Tracheal epithelial cell (primary cell): ENCODE measurements around the gene DCAF11. TPM values are rescaled to one million over a fixed set of nuclear protein-coding genes. Genes with fewer than 3 reads are reported as not detected.

Experiments used
- total RNA-seq: library from RNA; depleted of rRNA; stranded (reverse); fragments of >200 nt; gene quantifications from 2 replicates; pipeline ENCODE4 v1.2.1, GENCODE V29; 2014

Gene DCAF11
- 70.1 and 80.1 TPM in 2 replicates for total RNA-seq

GRCh38 chr14:24114532-24115421 lies at the start of gene DCAF11, which contains the start of gene NRL:
DCAF11 (plus strand) TSS chr14:24114777; CDS start chr14:24115595, 818 bp downstream.
NRL (minus strand) TSS chr14:24114949; CDS start chr14:24082848, 32,101 bp downstream.

GRCh38 chr14:24071144-24071697 lies 43.4 kb upstream of the DCAF11 start, which contains the start of gene CPNE6:
CPNE6 (plus strand) TSS chr14:24071562; CDS start chr14:24072937, 1,375 bp downstream.

GRCh38 chr14:24093901-24094840 lies 20.4 kb upstream of the DCAF11 start, which contains the start of gene PCK2:
PCK2 (plus strand) TSS chr14:24094311; CDS start chr14:24094406, 95 bp downstream.

GRCh38 chr14:24130380-24130716 lies 15.8 kb downstream of the DCAF11 start, which contains the start of gene FITM1:
FITM1 (plus strand) TSS chr14:24130659; CDS start chr14:24131564, 905 bp downstream.

GRCh38 chr14:24135834-24136683 lies 21.5 kb downstream of the DCAF11 start, which contains the start of gene PSME1:
PSME1 (plus strand) TSS chr14:24136194; CDS start chr14:24136263, 69 bp downstream.

GRCh38 chr14:24141097-24141880 lies 26.7 kb downstream of the DCAF11 start, which contains the start of gene EMC9:
EMC9 (minus strand) TSS chr14:24141591; CDS start chr14:24141304, 287 bp downstream.

GRCh38 chr14:24146453-24146977 lies 31.9 kb downstream of the DCAF11 start, which contains the start of gene PSME2:
PSME2 (minus strand) TSS chr14:24146610; CDS start chr14:24146581, 29 bp downstream.

GRCh38 chr14:24146978-24147760 lies 32.6 kb downstream of the DCAF11 start, which contains the start of gene RNF31:
RNF31 (plus strand) TSS chr14:24147498; CDS start chr14:24147699, 201 bp downstream.

GRCh38 chr14:24160850-24161804 lies 46.5 kb downstream of the DCAF11 start, which contains the start of gene IRF9:
IRF9 (plus strand) TSS chr14:24161265; CDS start chr14:24162145, 880 bp downstream.

GRCh38 chr14:24171422-24172260 lies 57.1 kb downstream of the DCAF11 start, which contains the start of gene REC8:
REC8 (plus strand) TSS chr14:24172080; CDS start chr14:24172553, 473 bp downstream.

Other genes starting within 250 kb of the DCAF11 start
- gene DHRS4, start 161.0 kb upstream of the DCAF11 start, total RNA-seq: 26.0 and 29.6 TPM in 2 replicates
- gene DHRS4L2, start 125.8 kb upstream of the DCAF11 start, total RNA-seq: 11.5 and 12.0 TPM in 2 replicates
- gene CARMIL3, start 62.8 kb upstream of the DCAF11 start, total RNA-seq: under 0.01 and 0.24 TPM in 2 replicates
- not detected in 2 replicates for gene CPNE6, start 43.2 kb upstream of the DCAF11 start, total RNA-seq
- 57.1 and 93.8 TPM in 2 replicates for gene PCK2, start 20.5 kb upstream of the DCAF11 start, total RNA-seq
- gene NRL, start 172 bp downstream of the DCAF11 start, total RNA-seq: 0.96 and 1.9 TPM in 2 replicates
- gene FITM1, start 15.9 kb downstream of the DCAF11 start, total RNA-seq: under 0.01 and 0.24 TPM in 2 replicates
- gene PSME1, start 21.4 kb downstream of the DCAF11 start, total RNA-seq: 92.9 and 152 TPM in 2 replicates
- gene EMC9, start 26.8 kb downstream of the DCAF11 start, total RNA-seq: 11.7 and 12.8 TPM in 2 replicates
- gene PSME2, start 31.8 kb downstream of the DCAF11 start, total RNA-seq: 33.7 and 78.8 TPM in 2 replicates
- gene RNF31, start 32.7 kb downstream of the DCAF11 start, total RNA-seq: 23.9 and 49.0 TPM in 2 replicates
- 16.8 and 62.9 TPM in 2 replicates for gene IRF9, start 46.5 kb downstream of the DCAF11 start, total RNA-seq
- 1.7 and 6.0 TPM in 2 replicates for gene REC8, start 57.3 kb downstream of the DCAF11 start, total RNA-seq
- 45.6 and 64.3 TPM in 2 replicates for gene IPO4, start 74.0 kb downstream of the DCAF11 start, total RNA-seq
- gene TM9SF1, start 80.7 kb downstream of the DCAF11 start, total RNA-seq: 63.9 and 79.9 TPM in 2 replicates
- not detected in 2 replicates for gene TSSK4, start 90.9 kb downstream of the DCAF11 start, total RNA-seq
- gene CHMP4A, start 98.7 kb downstream of the DCAF11 start, total RNA-seq: 32.8 and 40.7 TPM in 2 replicates
- gene MDP1, start 101.3 kb downstream of the DCAF11 start, total RNA-seq: 10.8 and 14.7 TPM in 2 replicates
- gene NEDD8, start 117.6 kb downstream of the DCAF11 start, total RNA-seq: 91.6 and 113 TPM in 2 replicates
- gene GMPR2, start 118.2 kb downstream of the DCAF11 start, total RNA-seq: 95.1 and 97.1 TPM in 2 replicates
- 53.1 and 287 TPM in 2 replicates for gene TINF2, start 127.8 kb downstream of the DCAF11 start, total RNA-seq
- gene TGM1, start 148.4 kb downstream of the DCAF11 start, total RNA-seq: 69.1 and 167 TPM in 2 replicates
- gene RABGGTA, start 156.8 kb downstream of the DCAF11 start, total RNA-seq: 53.9 and 65.1 TPM in 2 replicates
- gene DHRS1, start 185.0 kb downstream of the DCAF11 start, total RNA-seq: 23.0 and 29.4 TPM in 2 replicates
- 26.6 and 41.4 TPM in 2 replicates for gene NOP9, start 185.1 kb downstream of the DCAF11 start, total RNA-seq
- 1.4 and 6.0 TPM in 2 replicates for gene CIDEB, start 193.2 kb downstream of the DCAF11 start, total RNA-seq
- 30.3 and 32.5 TPM in 2 replicates for gene LTB4R2, start 195.4 kb downstream of the DCAF11 start, total RNA-seq
- gene LTB4R, start 196.7 kb downstream of the DCAF11 start, total RNA-seq: 13.5 and 13.6 TPM in 2 replicates
- gene ADCY4, start 220.3 kb downstream of the DCAF11 start, total RNA-seq: 1.7 TPM in 1 of 2 replicates, not detected in the other
- gene RIPK3, start 225.2 kb downstream of the DCAF11 start, total RNA-seq: 2.1 and 5.1 TPM in 2 replicates